GM10266 (cell line): Measurements from ENCODE around the gene GRIK2.

ENCODE experiments used
- DNase-seq: peaks from one replicate; pipeline ENCODE4 v3.0.0; 2012; ENCODE audit errors: extremely low spot score
- TF ChIP-seq, protein P1 (sequence below): IDR thresholded peaks from 2 replicates; pipeline ENCODE4 v1.5.1; 2012; ENCODE audit warnings: mild to moderate bottlenecking, low read depth; ENCODE audit not compliant: control insufficient read depth, insufficient read depth; ENCODE audit errors: missing control alignments

Gene GRIK2

DNA sequence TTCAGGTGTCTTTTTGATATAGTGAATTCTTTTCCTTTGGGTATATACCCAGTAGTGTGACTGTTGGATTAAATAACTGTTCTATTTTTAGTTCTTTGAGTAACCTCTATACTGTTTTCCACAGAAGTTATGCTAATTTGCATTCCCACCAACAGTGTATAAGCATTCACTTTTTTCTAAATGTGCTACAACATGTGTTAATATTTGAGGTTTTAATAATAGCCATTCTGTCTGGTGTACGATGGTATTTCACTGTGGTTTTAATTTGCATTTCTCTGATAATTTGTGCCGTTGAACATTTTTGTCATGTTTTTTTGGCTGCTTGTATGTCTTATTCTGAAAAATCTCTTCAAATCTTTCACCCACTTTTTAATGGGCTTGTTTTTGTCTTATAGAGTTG is 563.5 kb downstream of the GRIK2 start:
- DNase-seq: no peak
- TF ChIP-seq, protein P1, sequence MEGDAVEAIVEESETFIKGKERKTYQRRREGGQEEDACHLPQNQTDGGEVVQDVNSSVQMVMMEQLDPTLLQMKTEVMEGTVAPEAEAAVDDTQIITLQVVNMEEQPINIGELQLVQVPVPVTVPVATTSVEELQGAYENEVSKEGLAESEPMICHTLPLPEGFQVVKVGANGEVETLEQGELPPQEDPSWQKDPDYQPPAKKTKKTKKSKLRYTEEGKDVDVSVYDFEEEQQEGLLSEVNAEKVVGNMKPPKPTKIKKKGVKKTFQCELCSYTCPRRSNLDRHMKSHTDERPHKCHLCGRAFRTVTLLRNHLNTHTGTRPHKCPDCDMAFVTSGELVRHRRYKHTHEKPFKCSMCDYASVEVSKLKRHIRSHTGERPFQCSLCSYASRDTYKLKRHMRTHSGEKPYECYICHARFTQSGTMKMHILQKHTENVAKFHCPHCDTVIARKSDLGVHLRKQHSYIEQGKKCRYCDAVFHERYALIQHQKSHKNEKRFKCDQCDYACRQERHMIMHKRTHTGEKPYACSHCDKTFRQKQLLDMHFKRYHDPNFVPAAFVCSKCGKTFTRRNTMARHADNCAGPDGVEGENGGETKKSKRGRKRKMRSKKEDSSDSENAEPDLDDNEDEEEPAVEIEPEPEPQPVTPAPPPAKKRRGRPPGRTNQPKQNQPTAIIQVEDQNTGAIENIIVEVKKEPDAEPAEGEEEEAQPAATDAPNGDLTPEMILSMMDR: no peak

DNA sequence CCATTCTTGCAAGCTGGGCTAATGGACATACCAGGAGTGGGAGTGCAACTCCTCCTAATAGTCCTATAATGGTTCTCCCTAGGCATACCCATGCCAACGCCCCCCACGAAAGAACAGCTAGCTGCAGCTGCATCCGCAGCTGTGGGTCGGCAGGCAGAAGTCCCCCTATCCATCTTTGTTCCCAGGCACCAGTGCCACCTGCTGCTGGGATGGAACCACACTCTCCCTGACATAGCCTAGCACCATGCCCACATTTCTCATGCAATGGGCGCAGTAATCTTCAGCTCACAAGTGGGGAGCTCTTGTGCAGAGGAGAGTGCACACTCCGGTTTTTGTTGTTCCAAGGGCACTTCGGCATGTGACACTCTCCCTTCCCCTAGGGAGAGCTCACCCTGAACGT is 567.8 kb downstream of the GRIK2 start:
- TF ChIP-seq, protein P1: no peak
- no peak for DNase-seq

DNA sequence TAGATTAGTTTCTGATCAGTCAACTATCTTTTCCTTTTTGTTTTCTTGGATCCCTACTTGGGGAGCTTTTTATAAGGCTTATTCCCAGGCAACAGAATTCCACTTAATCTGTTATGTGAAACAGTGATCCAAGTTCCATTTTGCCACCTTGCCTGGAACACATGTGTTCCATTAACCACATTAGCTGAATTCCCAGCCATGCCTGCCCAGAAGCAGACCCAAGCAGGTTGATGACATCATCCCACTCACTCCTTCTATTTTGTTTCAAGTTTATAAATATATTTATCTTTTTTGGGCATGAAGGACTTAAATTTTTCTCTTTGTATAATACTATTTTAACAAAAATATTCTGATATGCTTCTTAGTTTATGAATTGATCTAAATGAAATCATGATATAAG is 587.4 kb downstream of the GRIK2 start:
- no peak for DNase-seq
- TF ChIP-seq, protein P1: no peak

DNA sequence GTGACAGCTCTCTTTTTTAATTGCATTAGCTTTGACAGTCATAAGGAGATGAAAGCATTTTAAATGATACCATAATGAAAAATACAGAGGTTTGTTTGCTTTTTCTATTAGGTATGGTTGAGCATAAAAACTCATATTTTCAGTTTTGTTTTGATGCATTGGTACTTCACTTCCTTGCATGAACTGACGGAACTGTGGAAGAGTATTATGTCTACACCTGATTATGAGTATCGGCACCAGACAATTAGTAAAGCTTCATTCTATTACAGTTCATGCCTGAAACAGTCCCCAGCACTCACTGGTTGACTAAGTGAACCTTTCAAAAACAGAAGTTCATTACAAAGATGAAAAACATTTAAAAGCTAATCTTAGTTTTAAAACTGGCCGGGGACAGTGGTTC is 593.0 kb downstream of the GRIK2 start:
- no peak for DNase-seq

DNA sequence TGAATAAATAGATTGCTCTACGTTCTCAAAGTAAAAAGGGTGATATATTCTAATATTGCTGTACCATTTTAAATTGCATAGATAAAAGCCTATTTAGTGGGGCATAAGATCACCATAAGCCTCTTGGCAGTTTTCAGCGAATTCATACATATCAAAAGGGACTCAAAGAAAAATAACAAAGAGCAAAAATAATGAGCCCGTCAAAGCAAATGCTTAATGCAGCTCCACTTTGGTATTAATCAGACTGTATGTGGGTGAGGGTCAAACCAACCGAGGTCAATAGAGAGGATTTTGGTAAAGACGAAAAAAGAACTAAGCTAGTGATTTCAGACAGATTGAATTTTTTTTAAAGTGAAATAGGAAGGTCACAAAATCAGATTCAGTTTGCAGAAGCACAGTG is 598.8 kb downstream of the GRIK2 start:
- TF ChIP-seq, protein P1: no peak
- no peak for DNase-seq

More for the DNA sequence above, 593.0 kb downstream of the GRIK2 start:
- TF ChIP-seq, protein P1: no peak

DNA sequence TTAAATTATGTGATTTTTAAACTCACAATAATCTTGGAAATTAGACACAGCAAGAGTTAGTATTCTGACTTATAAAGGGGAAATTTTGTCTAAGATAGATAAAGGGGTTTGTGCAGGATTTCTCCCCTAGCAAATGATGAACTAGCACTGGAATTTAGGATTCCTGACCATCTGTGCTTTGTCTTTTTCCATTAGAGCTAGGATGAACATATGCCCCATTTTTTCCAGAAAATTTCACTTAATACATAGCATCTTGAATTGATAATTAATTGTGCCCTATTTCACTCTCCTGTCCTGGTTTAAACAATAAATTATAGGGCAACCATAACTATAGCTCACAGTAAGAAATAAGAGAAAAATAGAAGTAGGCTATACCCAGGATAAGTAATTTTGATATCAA is 601.0 kb downstream of the GRIK2 start:
- TF ChIP-seq, protein P1: no peak
- no peak for DNase-seq

DNA sequence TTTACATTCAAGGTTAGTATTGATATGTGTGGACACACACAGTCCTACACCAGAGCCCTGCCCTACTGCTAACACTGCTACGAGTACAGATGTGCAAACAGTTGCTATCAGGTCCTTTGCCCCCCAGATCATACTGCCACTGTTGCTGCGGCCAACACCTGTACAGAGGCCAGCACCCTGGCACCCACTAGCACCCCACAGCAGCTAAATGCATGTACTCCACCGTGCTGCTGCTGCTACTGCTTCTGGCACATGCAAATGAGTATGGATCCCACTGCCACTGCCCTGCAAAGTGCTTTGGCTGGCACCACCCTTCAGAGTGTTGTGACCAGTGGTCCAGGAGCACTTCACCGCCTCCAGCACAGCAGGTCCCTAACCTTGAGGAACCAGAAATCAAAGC is 621.9 kb downstream of the GRIK2 start:
- no peak for DNase-seq
- TF ChIP-seq, protein P1: no peak
